Breast epithelium (tissue), 4 donors: ENCODE results near the gene DNM1L. TPM values are rescaled to one million over a fixed set of nuclear protein-coding genes. Genes with fewer than 3 reads are reported as not detected.
"Not testable (repeated sequence)": the region's sequence is repeated elsewhere in the genome, so short reads cannot be mapped to it uniquely, and the experiment has no call there.

Source experiments
- DNase-seq, 2 donors: peaks; one replicate each; pipeline ENCODE4 v3.0.0-alpha.2; 2019; ENCODE audit warnings: low spot score in 2 of 2
- H3K27ac ChIP-seq, 2 donors: fragments of 200-600 bp; sonication (generic) in 1 of 2; one replicate each; pipeline ENCODE4 v1.5.1; 2016 to 2019; ENCODE audit warnings: mild to moderate bottlenecking in 1 of 2
- H3K27me3 ChIP-seq, 2 donors: fragments of 200-600 bp; sonication (generic) in 1 of 2; one replicate each; pipeline versions ENCODE4 v1.5.1 to v1.6.0; 2017 to 2019; ENCODE audit warnings: control low read depth in 1 of 2, mild to moderate bottlenecking in 1 of 2
- H3K36me3 ChIP-seq: fragments of 200-600 bp; one replicate; pipeline ENCODE4 v1.5.1; 2019
- H3K4me1 ChIP-seq, 2 donors: fragments of 200-600 bp; sonication (generic); one replicate each; pipeline ENCODE4 v1.5.1; 2016 to 2019; ENCODE audit warnings: control low read depth in 1 of 2
- H3K4me3 ChIP-seq, 3 donors: fragments of 200-600 bp; sonication (generic); 1 replicate in 2 of 3; 2 replicates in 1 of 3; pipeline ENCODE4 v1.5.1; 2016 to 2019; ENCODE audit warnings: mild to moderate bottlenecking in 3 of 3, moderate library complexity in 2 of 3
- H3K9me3 ChIP-seq, 2 donors: fragments of 200-600 bp; sonication (generic) in 1 of 2; one replicate each; pipeline ENCODE4 v1.5.1; 2016 to 2019; ENCODE audit warnings: control low read depth in 1 of 2
- POLR2A ChIP-seq: fragments of 450-650 bp; IDR thresholded peaks from one replicate; pipeline ENCODE4 v1.6.1; 2016; ENCODE audit warnings: antibody characterized with exemption, mild to moderate bottlenecking, moderate library complexity
- POLR2AphosphoS5 ChIP-seq, 3 donors: sonication (generic); formaldehyde crosslinking; IDR thresholded peaks; one replicate each; pipeline ENCODE4 v1.6.1; 2017; ENCODE audit warnings: antibody characterized with exemption in 3 of 3
- intact Hi-C: fragments of 100-400 bp; cut with DNase I; formaldehyde crosslinking; loops from one replicate; pipeline ENCODE4 v1.15.1; 2023; ENCODE audit warnings: low total_unique reads
- total RNA-seq, 3 donors: library from RNA; depleted of rRNA; stranded (reverse); fragments of >200 nt; gene quantifications; one replicate each; pipeline ENCODE4 v1.1.0, GENCODE V29; 2016
- TF ChIP-seq, protein P1 (sequence below), 3 donors: fragments of 450-650 bp; IDR thresholded peaks; one replicate each; pipeline ENCODE4 v1.5.1; 2016 to 2017; ENCODE audit warnings: antibody characterized with exemption in 3 of 3, mild to moderate bottlenecking in 3 of 3, moderate library complexity in 3 of 3

DNM1L gene
- total RNA-seq, 3 donors from 2014 or later, result 46.1 to 84.0 (median 70.8) TPM

DNA sequence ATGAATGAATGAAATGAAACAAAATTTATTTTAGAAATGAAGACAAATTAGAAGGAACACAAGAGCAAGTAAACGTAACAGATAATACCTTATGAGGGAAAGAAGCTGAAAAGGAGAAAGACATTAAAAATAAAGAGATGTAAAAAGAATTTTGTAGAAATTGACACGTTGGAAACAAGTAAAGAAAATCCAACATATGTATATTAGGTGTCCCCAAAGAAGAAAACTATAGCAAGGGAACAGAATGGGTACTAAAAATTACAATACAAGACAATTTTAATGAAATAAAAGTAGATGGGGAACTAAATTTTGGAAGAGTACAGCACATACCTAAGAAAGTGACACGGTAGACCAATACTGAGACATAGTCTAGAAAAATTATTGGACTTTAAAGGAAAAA, 16.7 kb downstream of the DNM1L start:
- TF ChIP-seq POLR2AphosphoS5 (IDR thresholded peaks at IDR 0.05), result no peak
- no peak for TF ChIP-seq POLR2A
- TF ChIP-seq, protein P1, sequence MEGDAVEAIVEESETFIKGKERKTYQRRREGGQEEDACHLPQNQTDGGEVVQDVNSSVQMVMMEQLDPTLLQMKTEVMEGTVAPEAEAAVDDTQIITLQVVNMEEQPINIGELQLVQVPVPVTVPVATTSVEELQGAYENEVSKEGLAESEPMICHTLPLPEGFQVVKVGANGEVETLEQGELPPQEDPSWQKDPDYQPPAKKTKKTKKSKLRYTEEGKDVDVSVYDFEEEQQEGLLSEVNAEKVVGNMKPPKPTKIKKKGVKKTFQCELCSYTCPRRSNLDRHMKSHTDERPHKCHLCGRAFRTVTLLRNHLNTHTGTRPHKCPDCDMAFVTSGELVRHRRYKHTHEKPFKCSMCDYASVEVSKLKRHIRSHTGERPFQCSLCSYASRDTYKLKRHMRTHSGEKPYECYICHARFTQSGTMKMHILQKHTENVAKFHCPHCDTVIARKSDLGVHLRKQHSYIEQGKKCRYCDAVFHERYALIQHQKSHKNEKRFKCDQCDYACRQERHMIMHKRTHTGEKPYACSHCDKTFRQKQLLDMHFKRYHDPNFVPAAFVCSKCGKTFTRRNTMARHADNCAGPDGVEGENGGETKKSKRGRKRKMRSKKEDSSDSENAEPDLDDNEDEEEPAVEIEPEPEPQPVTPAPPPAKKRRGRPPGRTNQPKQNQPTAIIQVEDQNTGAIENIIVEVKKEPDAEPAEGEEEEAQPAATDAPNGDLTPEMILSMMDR (IDR thresholded peaks at IDR 0.05), result no peak

DNA sequence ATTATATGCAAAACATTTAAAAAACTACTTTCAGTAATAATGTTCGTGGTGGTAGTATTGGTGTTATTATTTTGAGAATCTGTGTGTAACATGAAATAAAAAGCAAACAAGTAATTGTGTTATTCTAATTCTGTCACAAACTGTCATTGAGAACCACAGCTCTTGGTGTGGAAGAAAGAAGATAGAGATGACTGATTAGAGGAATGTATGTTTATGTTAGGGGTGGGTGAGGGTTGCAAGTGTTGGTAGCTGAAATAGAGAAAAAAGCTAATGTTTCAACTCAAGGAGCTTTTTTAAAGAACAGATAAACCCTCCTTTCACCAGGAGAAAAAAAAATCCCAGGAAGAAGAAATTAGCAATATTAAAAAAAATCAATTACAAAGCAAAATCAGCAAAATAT, 18.3 kb downstream of the DNM1L start:
- intact Hi-C loops, result no loop called here
- Histone ChIP-seq H3K4me1 (no peaks in the 10 kb centered on the region), H3K4me3 (no peak overlapping the region), H3K9me3 (peaks cover 0 to 3% of the 10 kb centered on the region in 2 donors), H3K27me3 (no peaks in the 10 kb centered on the region), H3K27ac (no peak overlapping the region), H3K36me3 (peaks cover 2% of the 10 kb centered on the region)
- no peak for DNase-seq
- TF ChIP-seq POLR2AphosphoS5 (IDR thresholded peaks at IDR 0.05) (no peak), POLR2A (no peak)
- TF ChIP-seq, protein P1 (IDR thresholded peaks at IDR 0.05), result no peak

More for the DNA sequence above, 16.7 kb downstream of the DNM1L start:
- no peak for DNase-seq
- peaks cover 0 to 3% of the 10 kb centered on the region in 2 donors for H3K9me3 ChIP-seq
- no peak overlapping the region for H3K27ac ChIP-seq
- intact Hi-C loops, result no loop called here
- no peaks in the 10 kb centered on the region for H3K36me3 ChIP-seq
- H3K27me3 ChIP-seq, result no peaks in the 10 kb centered on the region
- H3K4me1 ChIP-seq, result no peaks in the 10 kb centered on the region
- H3K4me3 ChIP-seq, result no peak overlapping the region

DNA sequence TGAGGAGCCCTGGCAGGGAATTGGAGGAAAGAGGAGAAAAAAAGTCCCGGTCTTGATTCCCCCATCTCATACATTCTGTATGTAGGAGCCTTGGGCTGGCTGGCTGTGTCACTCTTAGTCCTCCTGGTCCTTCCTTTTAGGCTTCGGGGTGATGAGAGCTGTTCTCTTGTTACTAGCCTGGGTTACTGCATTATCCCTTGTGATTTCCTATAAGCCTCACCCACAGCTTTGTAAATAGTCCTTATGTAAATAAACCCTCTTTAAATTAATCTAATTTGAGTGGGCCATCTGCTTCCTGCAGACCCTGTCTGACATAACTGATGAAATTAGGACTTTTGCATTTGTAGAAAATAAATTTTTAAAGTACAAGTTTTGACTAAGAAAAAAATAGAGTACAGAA, 19.2 kb downstream of the DNM1L start:
- Histone ChIP-seq H3K4me1 (no peaks in the 10 kb centered on the region), H3K36me3 (peaks cover 3% of the 10 kb centered on the region), H3K27ac (no peak overlapping the region), H3K4me3 (no peak overlapping the region), H3K27me3 (no peaks in the 10 kb centered on the region), H3K9me3 (peaks cover 0 to 3% of the 10 kb centered on the region in 2 donors)
- intact Hi-C loops, result no loop called here
- DNase-seq, result no peak
- TF ChIP-seq POLR2A (no peak), POLR2AphosphoS5 (IDR thresholded peaks at IDR 0.05) (no peak)
- TF ChIP-seq, protein P1 (IDR thresholded peaks at IDR 0.05), result no peak

DNA sequence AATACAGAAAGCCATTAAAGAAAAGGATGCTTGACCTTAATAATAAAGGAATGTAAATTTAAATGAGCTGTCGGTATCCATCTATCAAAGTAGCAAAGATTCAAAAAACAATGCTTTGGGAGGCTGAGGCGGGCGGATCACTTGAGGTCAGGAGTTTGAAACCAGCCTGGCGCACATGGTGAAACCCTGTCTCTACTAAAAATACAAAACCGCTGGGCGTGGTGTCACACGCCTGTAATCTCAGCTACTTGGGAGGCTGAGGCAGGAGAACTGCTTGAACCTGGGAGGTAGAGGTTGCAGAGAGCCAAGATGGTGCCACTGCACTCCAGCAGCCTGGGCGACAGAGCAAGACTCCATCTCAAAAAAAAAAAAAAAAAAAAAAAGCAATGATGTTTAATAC, 20.3 kb downstream of the DNM1L start:
- H3K4me1 ChIP-seq, H3K4me3 ChIP-seq, DNase-seq, H3K27ac ChIP-seq, H3K36me3 ChIP-seq, H3K9me3 ChIP-seq, intact Hi-C loops, H3K27me3 ChIP-seq: not testable (repeated sequence)

DNA sequence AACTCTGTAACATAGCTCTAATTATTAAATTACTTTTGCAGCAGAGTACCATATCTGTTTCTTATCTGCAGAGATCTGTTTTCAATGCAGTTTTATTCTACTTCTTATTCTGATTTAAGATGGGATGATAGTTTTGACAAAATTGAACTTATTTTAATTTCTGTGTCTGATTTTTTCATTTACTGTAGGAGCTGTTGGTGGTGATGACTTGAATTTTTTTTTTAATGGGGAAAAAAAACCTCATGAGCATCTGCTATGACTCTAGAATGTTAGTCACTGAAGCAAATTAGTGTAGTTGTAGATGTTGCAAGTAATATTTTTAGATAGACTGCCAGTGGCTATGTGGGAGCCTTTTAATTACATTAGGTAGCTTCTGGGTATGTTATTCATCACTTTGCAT, 23.4 kb downstream of the DNM1L start:
- Histone ChIP-seq H3K27ac (no peak overlapping the region), H3K4me1 (no peaks in the 10 kb centered on the region), H3K27me3 (no peaks in the 10 kb centered on the region)

More for the DNA sequence above, 23.4 kb downstream of the DNM1L start:
- TF ChIP-seq POLR2A (no peak), POLR2AphosphoS5 (IDR thresholded peaks at IDR 0.05) (no peak)
- TF ChIP-seq, protein P1 (IDR thresholded peaks at IDR 0.05), result no peak
- H3K36me3 ChIP-seq, result peaks cover 3% of the 10 kb centered on the region
- DNase-seq, result no peak
- intact Hi-C loops, result no loop called here
- no peak overlapping the region for H3K4me3 ChIP-seq
- H3K9me3 ChIP-seq, result no peaks in the 10 kb centered on the region
